Nephron (organoid): ENCODE measurements around the gene ABHD6.

Source experiments
- H3K27ac Mint-ChIP-seq, 3 experiments: 2 replicates each; pipeline ENCODE4 v1.8.0; 2020; ENCODE audit warnings: mixed read lengths in 3 of 3, mild to moderate bottlenecking in 2 of 3, moderate library complexity in 1 of 3
- H3K27me3 Mint-ChIP-seq: 2 replicates; pipeline ENCODE4 v1.8.0; 2021; ENCODE audit warnings: low read depth, mild to moderate bottlenecking, moderate library complexity, mixed read lengths
- H3K36me3 Mint-ChIP-seq: 2 replicates; pipeline ENCODE4 v1.8.0; 2020; ENCODE audit warnings: low read depth, mixed read lengths
- H3K4me1 Mint-ChIP-seq: 2 replicates; pipeline ENCODE4 v1.8.0; 2020; ENCODE audit warnings: mixed read lengths
- H3K4me3 Mint-ChIP-seq, 3 experiments: 2 replicates each; pipeline ENCODE4 v1.8.0; 2020; ENCODE audit warnings: mild to moderate bottlenecking in 3 of 3, mixed read lengths in 3 of 3, moderate library complexity in 2 of 3
- H3K9me3 Mint-ChIP-seq: 2 replicates; pipeline ENCODE4 v1.8.0; 2020; ENCODE audit warnings: mixed read lengths
- CTCF ChIP-seq, 3 experiments: fragments of 200-600 bp; sonication (generic); IDR thresholded peaks; one replicate each; pipeline ENCODE4 v1.5.0; 2021; ENCODE audit warnings: antibody characterized with exemption in 3 of 3; ENCODE audit not compliant: unreplicated experiment in 3 of 3

Gene ABHD6

GRCh38 chr3:58291671-58292338 is 54.2 kb downstream of the ABHD6 start:
- no peak for TF ChIP-seq CTCF (IDR thresholded peaks at IDR 0.05; ENCODE audit: unreplicated experiment in 3 of 3)
- H3K9me3 Mint-ChIP-seq, result peaks cover 4% of the 10 kb centered on the region

GRCh38 chr3:58292866-58293265 is 55.3 kb downstream of the ABHD6 start:
- H3K4me3 Mint-ChIP-seq, result no peak overlapping the region
- peaks cover 30% of the 10 kb centered on the region for H3K36me3 Mint-ChIP-seq
- no peak for TF ChIP-seq CTCF (IDR thresholded peaks at IDR 0.05; ENCODE audit: unreplicated experiment in 3 of 3)
- no peak overlapping the region for H3K27ac Mint-ChIP-seq
- H3K9me3 Mint-ChIP-seq, result peaks cover 4% of the 10 kb centered on the region
- no peaks in the 10 kb centered on the region for H3K27me3 Mint-ChIP-seq
- peaks cover 5% of the 10 kb centered on the region for H3K4me1 Mint-ChIP-seq

More at GRCh38 chr3:58291671-58292338, 54.2 kb downstream of the ABHD6 start:
- Mint-ChIP-seq H3K27ac (no peak overlapping the region), H3K27me3 (no peaks in the 10 kb centered on the region), H3K36me3 (peaks cover 32% of the 10 kb centered on the region), H3K4me1 (peaks cover 8% of the 10 kb centered on the region), H3K4me3 (no peak overlapping the region)

GRCh38 chr3:58293516-58293915 is 55.9 kb downstream of the ABHD6 start:
- no peak for TF ChIP-seq CTCF (IDR thresholded peaks at IDR 0.05; ENCODE audit: unreplicated experiment in 3 of 3)
- Mint-ChIP-seq H3K27me3 (no peaks in the 10 kb centered on the region), H3K36me3 (peaks cover 23% of the 10 kb centered on the region), H3K9me3 (peaks cover under 1% of the 10 kb centered on the region), H3K4me1 (no peaks in the 10 kb centered on the region), H3K4me3 (no peak overlapping the region), H3K27ac (no peak overlapping the region)

GRCh38 chr3:58296269-58296668 is 58.7 kb downstream of the ABHD6 start:
- no peaks in the 10 kb centered on the region for H3K9me3 Mint-ChIP-seq
- no peaks in the 10 kb centered on the region for H3K4me1 Mint-ChIP-seq
- peaks cover 17% of the 10 kb centered on the region for H3K36me3 Mint-ChIP-seq

GRCh38 chr3:58296843-58297242 is 59.3 kb downstream of the ABHD6 start:
- Mint-ChIP-seq H3K27ac (no peak overlapping the region), H3K4me3 (no peak overlapping the region), H3K27me3 (peaks cover 16% of the 10 kb centered on the region), H3K4me1 (no peaks in the 10 kb centered on the region), H3K36me3 (peaks cover 11% of the 10 kb centered on the region), H3K9me3 (no peaks in the 10 kb centered on the region)
- no peak for TF ChIP-seq CTCF (IDR thresholded peaks at IDR 0.05; ENCODE audit: unreplicated experiment in 3 of 3)

More at GRCh38 chr3:58296269-58296668, 58.7 kb downstream of the ABHD6 start:
- Mint-ChIP-seq H3K27ac (no peak overlapping the region), H3K27me3 (peaks cover 12% of the 10 kb centered on the region), H3K4me3 (no peak overlapping the region)
- no peak for TF ChIP-seq CTCF (IDR thresholded peaks at IDR 0.05; ENCODE audit: unreplicated experiment in 3 of 3)

GRCh38 chr3:58298190-58298589 is 60.6 kb downstream of the ABHD6 start:
- Mint-ChIP-seq H3K4me1 (no peaks in the 10 kb centered on the region), H3K4me3 (no peak overlapping the region), H3K36me3 (peaks cover 6% of the 10 kb centered on the region), H3K27me3 (peaks cover 17% of the 10 kb centered on the region), H3K9me3 (no peaks in the 10 kb centered on the region), H3K27ac (no peak overlapping the region)
- no peak for TF ChIP-seq CTCF (IDR thresholded peaks at IDR 0.05; ENCODE audit: unreplicated experiment in 3 of 3)
